Stomach (tissue), 9 donors: Measurements from ENCODE around the gene ATF5. TPM values are rescaled to one million over a fixed set of nuclear protein-coding genes. Genes with fewer than 3 reads are reported as not detected.
A peak's percentile ranks its signal among the peaks of the same experiment; 100 is the strongest.
"Not testable (repeated sequence)": the region's sequence is repeated elsewhere in the genome, so short reads cannot be mapped to it uniquely, and the experiment has no call there.

Experiments
- DNase-seq, 2 donors: peaks; one replicate each; pipeline versions ENCODE4 v3.0.0 to v3.0.0-alpha.2; 2013 to 2019
- H3K27ac ChIP-seq, 5 donors: fragments of 200-600 bp in 4 of 5; sonication (generic) in 4 of 5; one replicate each; pipeline ENCODE4 v1.5.1; 2013 to 2019; ENCODE audit warnings: mild to moderate bottlenecking in 1 of 5, moderate library complexity in 1 of 5
- H3K27me3 ChIP-seq, 3 donors: fragments of 200-600 bp; sonication (generic); one replicate each; pipeline ENCODE4 v1.5.1; 2017 to 2019; ENCODE audit warnings: mixed run types in 1 of 3
- H3K36me3 ChIP-seq, 4 donors: fragments of 200-600 bp; sonication (generic); 1 replicate in 3 of 4; 2 replicates in 1 of 4; pipeline ENCODE4 v1.5.1; 2016 to 2019
- H3K4me1 ChIP-seq, 4 donors: fragments of 200-600 bp; sonication (generic); one replicate each; pipeline ENCODE4 v1.5.1; 2016 to 2019
- H3K4me3 ChIP-seq, 4 donors: fragments of 200-600 bp; sonication (generic) in 3 of 4; one replicate each; pipeline ENCODE4 v1.5.1; 2016 to 2019; ENCODE audit warnings: mild to moderate bottlenecking in 1 of 4
- H3K9me3 ChIP-seq, 4 donors: fragments of 200-600 bp; sonication (generic); one replicate each; pipeline ENCODE4 v1.5.1; 2016 to 2019
- CTCF ChIP-seq, 7 experiments: fragments of 450-650 bp in 4 of 7; fragments of 200-600 bp in 3 of 7; sonication (generic) in 3 of 7; IDR thresholded peaks; one replicate each; pipeline ENCODE4 v1.5.1; 2016 to 2019; ENCODE audit warnings: antibody characterized with exemption in 7 of 7, control low read depth in 2 of 7, mild to moderate bottlenecking in 1 of 7
- EP300 ChIP-seq: sonication (generic); formaldehyde crosslinking; IDR thresholded peaks from one replicate; pipeline ENCODE4 v1.6.1; 2017; ENCODE audit warnings: antibody characterized with exemption
- POLR2A ChIP-seq, 4 donors: fragments of 450-650 bp; IDR thresholded peaks; one replicate each; pipeline ENCODE4 v1.6.1; 2016; ENCODE audit warnings: antibody characterized with exemption in 4 of 4, control low read depth in 2 of 4, mild to moderate bottlenecking in 1 of 4, moderate library complexity in 1 of 4
- POLR2AphosphoS5 ChIP-seq, 3 donors: sonication (generic); formaldehyde crosslinking; IDR thresholded peaks; one replicate each; pipeline ENCODE4 v1.6.1; 2016; ENCODE audit warnings: antibody characterized with exemption in 3 of 3
- WGBS, 5 donors: extraction: QIAGEN DNeasy Blood & Tissue Kit in 3 of 5; methylation state at CpG; one replicate each; pipeline versions ENCODE4 v1.1.5 to v1.1.7; 2013 to 2018; 5-methylcytosine and 5-hydroxymethylcytosine counted together
- intact Hi-C: fragments of 100-400 bp; cut with DNase I; formaldehyde crosslinking; loops from one replicate; pipeline ENCODE4 v1.15.1; 2023; ENCODE audit warnings: low total_unique reads
- polyA plus RNA-seq, 3 donors: library from polyadenylated mRNA; stranded (reverse); fragments of 200-250 nt; gene quantifications; one replicate each; pipeline ENCODE4 v1.2.3, GENCODE V29; 2013
- total RNA-seq, 5 donors: library from RNA; depleted of rRNA; stranded (reverse); fragments of >200 nt; gene quantifications; one replicate each; pipeline versions ENCODE4 v1.1.0 to v1.2.3, GENCODE V29; 2014 to 2016
- donor health status: healthy with polysubstance abuse.
- donor health status: Bipolar disorder and iron deficiency.
- donor health status: healthy.

ATF5 gene
- total and polyA plus RNA-seq, 8 donors, result 2.2 to 40.3 (median 9.9) TPM

DNA sequence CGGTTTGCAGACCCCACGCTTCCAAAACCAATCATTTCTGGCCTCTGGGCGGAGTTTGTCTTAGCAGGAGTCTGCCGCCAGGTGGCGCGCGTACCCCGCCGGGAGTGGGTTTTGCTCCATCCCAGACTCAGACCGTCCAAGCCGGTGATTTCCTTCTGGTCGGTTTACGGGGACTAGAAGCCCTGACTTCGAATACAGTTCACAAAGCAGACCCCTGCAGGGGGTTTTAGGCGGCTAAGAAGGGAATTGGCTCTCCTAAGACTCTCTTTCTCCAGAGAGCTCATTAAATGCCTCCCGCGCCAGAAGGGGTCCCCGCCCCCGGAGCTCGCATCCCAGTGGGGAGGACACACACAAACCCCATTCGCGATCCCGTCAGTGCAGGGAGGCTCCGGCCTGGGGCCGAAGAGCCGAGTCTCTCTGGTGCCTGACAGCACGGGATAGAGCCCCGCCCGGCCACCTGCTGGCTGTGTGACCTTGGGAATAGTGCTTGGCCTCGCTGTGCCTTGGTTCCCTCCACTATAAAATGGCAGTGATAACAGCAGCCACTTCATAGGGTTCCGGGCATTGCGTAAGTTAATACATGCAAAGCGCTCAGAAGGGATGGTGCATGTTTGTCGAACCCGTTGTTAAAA, 8.9 kb downstream of the ATF5 start:
- intact Hi-C loops, result loop anchor here (2.0 kb wide), 1 partner anchor 45 kb away; no protein-coding TSS in a partner anchor
- H3K4me1 ChIP-seq, result peaks cover 4 to 12% (median 8%) of the 10 kb centered on the region in 4 donors
- H3K4me3 ChIP-seq, result peak overlapping the region in 3 of 4 donors; percentile 5 to 27 (median 18)
- peaks cover 0 to 3% (median 0%) of the 10 kb centered on the region in 3 donors for H3K27me3 ChIP-seq
- peak; percentile 82 to 92 for DNase-seq
- no peak overlapping the region for H3K27ac ChIP-seq
- H3K9me3 ChIP-seq, result no peaks in the 10 kb centered on the region
- WGBS, 5 donors, result 19 to 80% (median 20%) methylated on average over 1 to 35 of the region's 35 CpGs
- H3K36me3 ChIP-seq, result peaks cover 2 to 8% (median 6%) of the 10 kb centered on the region in 4 donors
- TF ChIP-seq POLR2AphosphoS5 (IDR thresholded peaks at IDR 0.05) (peak in 2 of 3 donors; percentile 13 to 42), POLR2A (IDR thresholded peaks at IDR 0.05) (no peak), EP300 (no peak), CTCF (IDR thresholded peaks at IDR 0.05) (peak in 5 of 7 experiments; percentile 84 to 95 (median 92))

- H3K36me3 ChIP-seq, result no peaks in the 10 kb centered on the region
- peaks cover 0 to 3% (median 0%) of the 10 kb centered on the region in 3 donors for H3K27me3 ChIP-seq
- H3K4me1 ChIP-seq, result peaks cover 4 to 12% (median 8%) of the 10 kb centered on the region in 4 donors
- TF ChIP-seq POLR2A (IDR thresholded peaks at IDR 0.05) (no peak), POLR2AphosphoS5 (IDR thresholded peaks at IDR 0.05) (no peak), EP300 (no peak), CTCF (IDR thresholded peaks at IDR 0.05) (no peak)
- no peak for DNase-seq
- H3K9me3 ChIP-seq, result no peaks in the 10 kb centered on the region
- intact Hi-C loops, result loop anchor here (2.0 kb wide), 1 partner anchor 44 kb away; no protein-coding TSS in a partner anchor
- H3K27ac ChIP-seq, result no peak overlapping the region
- no peak overlapping the region for H3K4me3 ChIP-seq
- 66 to 78% (median 76%) methylated on average over 4 of the region's 4 CpGs for WGBS, 5 donors
Measured at GRCh38 chr19:49938662-49939061, 9.7 kb downstream of the ATF5 start.

GRCh38 chr19:49939721-49940481, 10.9 kb downstream of the ATF5 start:
- H3K4me3 ChIP-seq, result no peak overlapping the region
- H3K36me3 ChIP-seq, result no peaks in the 10 kb centered on the region
- peaks cover 0 to 3% (median 0%) of the 10 kb centered on the region in 3 donors for H3K27me3 ChIP-seq
- intact Hi-C loops, result loop anchor here (2.0 kb wide), 1 partner anchor 43 kb away; no protein-coding TSS in a partner anchor
- no peak for TF ChIP-seq CTCF (IDR thresholded peaks at IDR 0.05)
- no peak for TF ChIP-seq POLR2A (IDR thresholded peaks at IDR 0.05)
- TF ChIP-seq POLR2AphosphoS5 (IDR thresholded peaks at IDR 0.05), result no peak
- TF ChIP-seq EP300, result no peak
- H3K9me3 ChIP-seq, result no peaks in the 10 kb centered on the region
- WGBS, 5 donors, result 52 to 75% (median 61%) methylated on average over 7 of the region's 7 CpGs
- H3K27ac ChIP-seq, result no peak overlapping the region
- H3K4me1 ChIP-seq, result peaks cover 4 to 12% (median 8%) of the 10 kb centered on the region in 4 donors
- DNase-seq, result no peak

DNA sequence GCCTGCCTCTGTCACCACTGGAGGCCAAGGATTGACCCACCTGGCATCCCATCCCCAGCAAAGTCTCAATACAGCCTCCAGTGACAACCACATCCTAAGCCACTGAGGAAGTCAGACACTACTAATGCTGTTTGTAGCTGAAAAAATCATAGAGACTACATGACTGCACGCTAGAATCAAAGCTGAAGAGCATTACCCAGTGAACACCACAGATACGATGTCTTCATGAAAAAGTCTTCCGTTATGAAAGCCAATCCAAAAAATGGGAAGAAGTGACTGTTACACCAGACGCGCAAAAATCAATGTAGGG, 11.4 kb downstream of the ATF5 start:
- Histone ChIP-seq H3K27ac (no peak overlapping the region), H3K36me3 (no peaks in the 10 kb centered on the region), H3K4me1 (peaks cover 4 to 12% (median 8%) of the 10 kb centered on the region in 4 donors), H3K27me3 (peaks cover 0 to 3% (median 0%) of the 10 kb centered on the region in 3 donors), H3K9me3 (no peaks in the 10 kb centered on the region), H3K4me3 (no peak overlapping the region)
- intact Hi-C loops, result no loop called here
- no peak for DNase-seq
- TF ChIP-seq CTCF (IDR thresholded peaks at IDR 0.05), result no peak
- no peak for TF ChIP-seq POLR2A (IDR thresholded peaks at IDR 0.05)
- TF ChIP-seq EP300, result no peak
- no peak for TF ChIP-seq POLR2AphosphoS5 (IDR thresholded peaks at IDR 0.05)
- 83 to 95% (median 91%) methylated on average over 5 of the region's 5 CpGs for WGBS, 5 donors

- H3K27ac ChIP-seq, H3K9me3 ChIP-seq, H3K4me1 ChIP-seq, H3K36me3 ChIP-seq, DNase-seq, intact Hi-C loops, H3K4me3 ChIP-seq: not testable (repeated sequence)
- H3K27me3 ChIP-seq, result peaks cover 0 to 22% (median 0%) of the 10 kb centered on the region in 3 donors
- 75 to 85% (median 80%) methylated on average over 5 of the region's 5 CpGs for WGBS, 5 donors
Measured at GRCh38 chr19:49944567-49944966, 15.6 kb downstream of the ATF5 start.
